SJSA1 (cell line): ENCODE measurements around the gene RRP15. TPM values are rescaled to one million over a fixed set of nuclear protein-coding genes. Genes with fewer than 3 reads are reported as not detected.

ENCODE experiments used
- DNase-seq, 2 experiments: peaks; one replicate each; pipeline ENCODE4 v3.0.0-alpha.2; 2015 to 2020; ENCODE audit warnings: low spot score in 2 of 2, low read depth in 1 of 2
- H3K27ac ChIP-seq: fragments of 250-450 bp; sonication (Bioruptor Pico); 2 replicates; pipeline ENCODE4 v1.5.1; 2020; ENCODE audit warnings: mild to moderate bottlenecking, moderate library complexity
- H3K27me3 ChIP-seq: fragments of 250-450 bp; sonication (Bioruptor Pico); replicated peaks from 2 replicates; pipeline ENCODE4 v1.5.1; 2020; ENCODE audit warnings: mild to moderate bottlenecking, moderate library complexity
- H3K36me3 ChIP-seq: fragments of 250-450 bp; sonication (Bioruptor Pico); 2 replicates; pipeline ENCODE4 v1.5.1; 2020; ENCODE audit warnings: mild to moderate bottlenecking
- H3K4me1 ChIP-seq: fragments of 250-450 bp; sonication (Bioruptor Pico); replicated peaks from 2 replicates; pipeline ENCODE4 v1.6.1; 2021; ENCODE audit warnings: mild to moderate bottlenecking
- H3K4me3 ChIP-seq: fragments of 250-450 bp; sonication (Bioruptor Pico); 2 replicates; pipeline ENCODE4 v1.5.1; 2020; ENCODE audit warnings: mild to moderate bottlenecking
- H3K9me3 ChIP-seq: fragments of 250-450 bp; sonication (Bioruptor Pico); replicated peaks from 2 replicates; pipeline ENCODE4 v1.5.1; 2020; ENCODE audit warnings: mild to moderate bottlenecking
- total RNA-seq: library from RNA; depleted of rRNA; stranded (reverse); fragments of >200 nt; shearing (Covaris generic); gene quantifications from 2 replicates; pipeline ENCODE4 v1.2.3, GENCODE V29; 2014

Gene RRP15
- total RNA-seq, 1 experiment from 2014 or later, result 16.7 TPM

GRCh38 chr1:218349348-218350034 lies 64.4 kb downstream of the RRP15 start:
- peaks cover 62% of the 10 kb centered on the region for H3K4me1 ChIP-seq
- H3K9me3 ChIP-seq, result no peaks in the 10 kb centered on the region
- H3K36me3 ChIP-seq, result no peaks in the 10 kb centered on the region
- peak overlapping the region; percentile 82; the same call in 1 of the 2 replicates for H3K27ac ChIP-seq
- H3K4me3 ChIP-seq, result no peak overlapping the region
- H3K27me3 ChIP-seq, result no peaks in the 10 kb centered on the region
- no peak for DNase-seq

DNA sequence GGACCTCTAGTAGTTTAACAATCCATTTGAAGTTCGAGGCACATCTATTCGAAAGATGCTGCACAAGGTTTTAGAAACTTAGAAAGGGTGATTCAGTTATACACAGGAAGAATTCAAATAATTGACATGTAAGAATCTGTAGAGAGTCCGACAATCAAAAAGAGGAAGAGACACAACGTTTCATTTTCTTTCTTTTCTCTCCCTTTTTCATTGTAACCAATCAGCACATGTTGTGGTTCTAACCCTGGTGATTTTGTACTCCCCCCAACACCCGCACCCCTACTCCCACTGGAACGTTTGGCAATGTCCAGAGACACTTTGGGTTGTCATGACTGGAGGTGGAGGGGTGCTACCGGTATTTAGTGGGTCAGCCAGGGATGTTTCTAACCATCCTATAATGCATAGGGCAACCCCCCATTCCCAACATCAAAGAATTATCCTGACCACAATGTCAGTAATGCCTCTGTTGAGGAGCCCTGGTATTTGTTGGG lies 65.0 kb downstream of the RRP15 start:
- no peaks in the 10 kb centered on the region for H3K9me3 ChIP-seq
- H3K27me3 ChIP-seq, result no peaks in the 10 kb centered on the region
- no peaks in the 10 kb centered on the region for H3K36me3 ChIP-seq
- H3K4me1 ChIP-seq, result peaks cover 58% of the 10 kb centered on the region
- peak overlapping the region; percentile 82 for H3K27ac ChIP-seq
- DNase-seq, result no peak
- no peak overlapping the region for H3K4me3 ChIP-seq

DNA sequence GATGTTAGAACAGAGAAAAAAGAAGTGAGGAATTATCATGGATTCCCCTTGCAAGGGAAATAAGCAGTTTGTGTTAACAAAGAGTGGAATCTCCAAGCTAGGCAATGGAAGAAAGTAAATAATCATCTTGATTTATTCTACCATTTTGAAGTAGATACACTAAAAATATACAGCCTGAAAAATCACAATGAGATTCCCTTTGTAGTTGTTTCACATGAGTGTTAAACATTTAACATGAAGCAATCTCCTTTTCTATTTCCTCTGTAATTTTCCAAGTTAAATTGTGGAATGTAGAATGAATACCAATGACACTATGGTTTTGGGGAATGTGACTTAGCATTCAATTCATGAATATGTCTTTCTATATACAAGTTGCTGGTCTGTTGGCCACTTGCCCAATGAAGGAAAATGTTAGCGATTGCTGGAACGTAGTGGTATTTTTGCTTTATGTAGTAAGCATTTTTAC lies 65.7 kb downstream of the RRP15 start:
- peak; percentile 83 to 94 for DNase-seq
- Histone ChIP-seq H3K4me3 (peak overlapping the region; percentile 18), H3K27me3 (no peaks in the 10 kb centered on the region), H3K27ac (peak overlapping the region; percentile 82), H3K36me3 (no peaks in the 10 kb centered on the region), H3K4me1 (peaks cover 58% of the 10 kb centered on the region), H3K9me3 (no peaks in the 10 kb centered on the region)

DNA sequence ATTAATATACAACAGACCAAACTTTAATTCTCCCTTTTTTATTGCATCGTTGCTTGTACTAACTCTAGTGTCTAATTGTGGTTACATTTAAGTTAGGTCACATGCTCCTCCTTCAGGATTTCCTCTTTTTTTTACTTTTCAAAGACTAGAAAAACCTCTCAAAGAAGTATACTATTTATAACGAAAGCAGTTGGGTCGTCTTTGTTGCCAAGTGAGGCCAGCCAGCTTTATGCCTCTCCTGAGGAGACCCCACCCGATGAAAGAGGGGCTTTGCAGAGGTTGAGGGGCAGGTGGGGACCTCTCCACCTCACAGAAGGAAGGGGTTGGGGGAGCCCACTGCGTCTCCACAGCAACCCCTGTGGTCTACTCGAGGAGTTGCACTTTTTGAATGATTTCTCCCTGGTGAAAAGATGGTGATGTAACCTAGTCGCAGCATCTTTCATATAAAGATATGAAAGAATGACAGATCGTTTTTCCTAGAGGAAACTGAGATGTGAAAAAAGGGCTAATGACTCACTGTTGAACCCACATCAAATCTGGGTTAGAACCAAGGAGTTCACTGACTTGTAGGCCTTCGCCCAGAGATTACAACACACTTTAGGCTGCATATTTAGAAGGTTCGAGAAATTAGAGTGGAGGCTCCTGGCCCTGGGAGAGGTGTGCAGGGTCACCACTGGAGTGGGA lies 66.4 kb downstream of the RRP15 start:
- Histone ChIP-seq H3K9me3 (no peaks in the 10 kb centered on the region), H3K36me3 (no peaks in the 10 kb centered on the region), H3K27ac (peak overlapping the region; percentile 82), H3K27me3 (no peaks in the 10 kb centered on the region), H3K4me3 (peak overlapping the region; percentile 18), H3K4me1 (peaks cover 58% of the 10 kb centered on the region)
- peak in 1 of 2 experiments; percentile 58 for DNase-seq

- Histone ChIP-seq H3K36me3 (no peaks in the 10 kb centered on the region), H3K9me3 (no peaks in the 10 kb centered on the region), H3K27me3 (no peaks in the 10 kb centered on the region), H3K27ac (0 out of 2 replicates have a peak overlapping the region, but pooled peaks have one; percentile 20), H3K4me1 (peaks cover 58% of the 10 kb centered on the region), H3K4me3 (no peak overlapping the region)
- no peak for DNase-seq
Observed at GRCh38 chr1:218352075-218352438, 67.0 kb downstream of the RRP15 start.

GRCh38 chr1:218353656-218354055 lies 68.6 kb downstream of the RRP15 start:
- no peaks in the 10 kb centered on the region for H3K36me3 ChIP-seq
- DNase-seq, result peak in 1 of 2 experiments; percentile 63

DNA sequence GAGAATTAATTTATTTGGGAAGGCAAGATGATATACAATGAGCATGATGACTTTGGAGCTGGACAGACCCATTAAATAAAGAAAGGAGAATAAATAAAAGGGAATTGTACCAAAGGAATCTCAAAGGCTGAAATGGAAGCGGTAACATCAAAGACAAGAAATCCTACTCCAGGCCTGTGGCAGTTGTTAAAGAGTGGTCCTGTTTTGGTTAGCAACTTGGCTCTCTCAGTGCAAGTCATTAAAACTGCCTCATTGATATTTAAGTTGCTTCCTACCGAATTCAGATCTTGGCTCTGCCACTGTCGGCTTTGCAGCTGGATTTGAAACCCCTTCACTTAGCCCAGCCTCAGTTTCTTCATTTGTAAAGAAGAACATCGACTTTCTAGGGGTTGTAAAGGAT lies 70.2 kb downstream of the RRP15 start:
- H3K36me3 ChIP-seq, result no peaks in the 10 kb centered on the region
- no peak for DNase-seq
- no peaks in the 10 kb centered on the region for H3K9me3 ChIP-seq
- peaks cover 52% of the 10 kb centered on the region for H3K4me1 ChIP-seq
- no peak overlapping the region for H3K27ac ChIP-seq
- H3K4me3 ChIP-seq, result no peak overlapping the region
- H3K27me3 ChIP-seq, result no peaks in the 10 kb centered on the region

More at GRCh38 chr1:218353656-218354055, 68.6 kb downstream of the RRP15 start:
- no peak overlapping the region for H3K4me3 ChIP-seq
- H3K27ac ChIP-seq, result peak overlapping the region; percentile 27
- no peaks in the 10 kb centered on the region for H3K27me3 ChIP-seq
- H3K9me3 ChIP-seq, result no peaks in the 10 kb centered on the region
- peaks cover 64% of the 10 kb centered on the region for H3K4me1 ChIP-seq

- Histone ChIP-seq H3K36me3 (no peaks in the 10 kb centered on the region), H3K27me3 (no peaks in the 10 kb centered on the region), H3K4me1 (peaks cover 49% of the 10 kb centered on the region), H3K27ac (peak overlapping the region; percentile 44), H3K4me3 (no peak overlapping the region), H3K9me3 (no peaks in the 10 kb centered on the region)
- no peak for DNase-seq
Observed at GRCh38 chr1:218357211-218357892, 72.3 kb downstream of the RRP15 start.

DNA sequence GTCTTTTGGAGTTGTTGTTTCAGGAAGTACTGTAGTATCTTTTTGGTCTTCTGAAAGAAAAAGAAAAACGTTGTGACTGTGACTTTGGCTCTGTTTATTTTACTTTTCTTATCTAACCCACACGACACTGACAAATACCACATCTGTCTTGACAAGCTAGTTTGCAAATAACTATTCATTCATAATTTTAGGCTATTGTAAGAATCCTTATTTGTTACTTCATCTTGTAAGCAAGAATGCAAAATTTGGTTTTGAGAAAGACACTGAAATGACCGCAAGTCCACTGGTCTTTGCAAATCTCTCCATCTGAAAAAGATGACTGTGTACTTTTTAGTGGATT lies 72.8 kb downstream of the RRP15 start:
- DNase-seq, result peak in 1 of 2 experiments; percentile 40
- Histone ChIP-seq H3K27ac (peak overlapping the region; percentile 44), H3K4me1 (peaks cover 44% of the 10 kb centered on the region), H3K9me3 (no peaks in the 10 kb centered on the region), H3K27me3 (no peaks in the 10 kb centered on the region), H3K36me3 (no peaks in the 10 kb centered on the region), H3K4me3 (no peak overlapping the region)

GRCh38 chr1:218361298-218362065 lies 76.4 kb downstream of the RRP15 start:
- peak in 1 of 2 experiments; percentile 71 for DNase-seq
- H3K27ac ChIP-seq, result 0 out of 2 replicates have a peak overlapping the region, but pooled peaks have one; percentile 11

DNA sequence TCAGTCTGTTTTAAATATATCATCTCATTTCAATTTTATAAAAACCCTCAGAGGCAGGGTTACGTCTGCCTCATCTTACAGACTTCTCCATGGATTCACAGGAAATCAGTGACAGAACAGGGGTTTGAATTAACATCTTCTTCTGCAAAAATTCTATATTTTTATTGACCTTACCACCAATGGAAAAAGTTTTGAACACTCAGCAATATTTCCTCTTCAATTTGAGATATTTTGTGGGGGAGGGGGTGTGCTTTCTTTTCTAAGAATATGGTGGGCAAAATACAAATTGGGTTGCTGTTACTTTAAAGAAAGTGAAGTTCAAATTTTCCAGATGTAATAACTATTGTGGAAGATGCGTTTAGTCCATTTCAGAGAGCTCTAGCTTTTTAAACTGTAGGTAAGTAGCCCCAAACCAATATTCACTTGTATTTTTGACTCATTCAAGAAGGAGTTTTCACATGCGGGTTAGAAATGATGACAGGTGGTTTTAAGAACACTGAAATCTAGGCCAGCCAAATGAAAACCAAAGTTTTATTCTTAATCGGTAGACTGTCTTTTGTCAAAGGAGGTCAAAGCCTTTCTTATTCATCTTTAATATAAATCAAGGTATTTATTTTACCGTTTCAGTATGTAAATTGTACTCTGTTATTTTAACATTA lies 77.5 kb downstream of the RRP15 start:
- Histone ChIP-seq H3K4me1 (peaks cover 48% of the 10 kb centered on the region), H3K4me3 (no peak overlapping the region), H3K27ac (no peak overlapping the region), H3K9me3 (no peaks in the 10 kb centered on the region), H3K36me3 (no peaks in the 10 kb centered on the region), H3K27me3 (no peaks in the 10 kb centered on the region)
- no peak for DNase-seq

More at GRCh38 chr1:218361298-218362065, 76.4 kb downstream of the RRP15 start:
- H3K4me3 ChIP-seq, result no peak overlapping the region
- no peaks in the 10 kb centered on the region for H3K36me3 ChIP-seq
- H3K4me1 ChIP-seq, result peaks cover 43% of the 10 kb centered on the region
- H3K27me3 ChIP-seq, result no peaks in the 10 kb centered on the region
- no peaks in the 10 kb centered on the region for H3K9me3 ChIP-seq

- Histone ChIP-seq H3K36me3 (no peaks in the 10 kb centered on the region), H3K9me3 (no peaks in the 10 kb centered on the region), H3K27ac (no peak overlapping the region), H3K27me3 (no peaks in the 10 kb centered on the region), H3K4me3 (no peak overlapping the region), H3K4me1 (peaks cover 46% of the 10 kb centered on the region)
- no peak for DNase-seq
Observed at GRCh38 chr1:218363141-218363540, 78.0 kb downstream of the RRP15 start.
